K562 (cell line): ENCODE data around the gene NR5A1.

Experiments
- ARID2 ChIP-seq: fragments of 450-650 bp; IDR thresholded peaks from 2 replicates; pipeline ENCODE4 v1.6.1; 2017; ENCODE audit warnings: antibody characterized with exemption, mild to moderate bottlenecking
- CBFA2T3 ChIP-seq: fragments of 450-650 bp; IDR thresholded peaks from 2 replicates; pipeline ENCODE4 v1.6.1; 2017
- CBX2 ChIP-seq: fragments of 200-600 bp; sonication (generic); IDR thresholded peaks from one replicate; pipeline ENCODE4 v1.6.1; 2012; ENCODE audit warnings: mild to moderate bottlenecking, low read length, inconsistent platforms; ENCODE audit not compliant: insufficient read depth, poor library complexity, severe bottlenecking
- EZH2 ChIP-seq: IDR thresholded peaks from 2 replicates; pipeline ENCODE4 v1.6.1; 2012; ENCODE audit warnings: low read depth, mild to moderate bottlenecking, inconsistent platforms, low read length, borderline replicate concordance
- MXI1 ChIP-seq: IDR thresholded peaks from 2 replicates; pipeline ENCODE4 v1.6.1; 2011; ENCODE audit warnings: low read depth, mild to moderate bottlenecking, improper control_type of control experiment, low read length
- POLR2A ChIP-seq: fragments of 450-650 bp; conservative IDR thresholded peaks from 2 replicates; pipeline ENCODE4 v1.6.1; 2016
- TBP ChIP-seq: optimal IDR thresholded peaks from 2 replicates; pipeline ENCODE3; 2011; ENCODE audit warnings: low read depth, low read length, improper control_type of control experiment
- TF ChIP-seq, protein P1 (sequence below): fragments of 250-450 bp; sonication (Bioruptor Pico); IDR thresholded peaks from 2 replicates; pipeline ENCODE4 v1.5.0; 2020; ENCODE audit warnings: mild to moderate bottlenecking, borderline replicate concordance
- TF ChIP-seq, protein P2 (sequence below): fragments of 250-450 bp; sonication (Bioruptor Pico); IDR thresholded peaks from 2 replicates; pipeline ENCODE4 v1.5.1; 2021; ENCODE audit warnings: mild to moderate bottlenecking

DNA sequence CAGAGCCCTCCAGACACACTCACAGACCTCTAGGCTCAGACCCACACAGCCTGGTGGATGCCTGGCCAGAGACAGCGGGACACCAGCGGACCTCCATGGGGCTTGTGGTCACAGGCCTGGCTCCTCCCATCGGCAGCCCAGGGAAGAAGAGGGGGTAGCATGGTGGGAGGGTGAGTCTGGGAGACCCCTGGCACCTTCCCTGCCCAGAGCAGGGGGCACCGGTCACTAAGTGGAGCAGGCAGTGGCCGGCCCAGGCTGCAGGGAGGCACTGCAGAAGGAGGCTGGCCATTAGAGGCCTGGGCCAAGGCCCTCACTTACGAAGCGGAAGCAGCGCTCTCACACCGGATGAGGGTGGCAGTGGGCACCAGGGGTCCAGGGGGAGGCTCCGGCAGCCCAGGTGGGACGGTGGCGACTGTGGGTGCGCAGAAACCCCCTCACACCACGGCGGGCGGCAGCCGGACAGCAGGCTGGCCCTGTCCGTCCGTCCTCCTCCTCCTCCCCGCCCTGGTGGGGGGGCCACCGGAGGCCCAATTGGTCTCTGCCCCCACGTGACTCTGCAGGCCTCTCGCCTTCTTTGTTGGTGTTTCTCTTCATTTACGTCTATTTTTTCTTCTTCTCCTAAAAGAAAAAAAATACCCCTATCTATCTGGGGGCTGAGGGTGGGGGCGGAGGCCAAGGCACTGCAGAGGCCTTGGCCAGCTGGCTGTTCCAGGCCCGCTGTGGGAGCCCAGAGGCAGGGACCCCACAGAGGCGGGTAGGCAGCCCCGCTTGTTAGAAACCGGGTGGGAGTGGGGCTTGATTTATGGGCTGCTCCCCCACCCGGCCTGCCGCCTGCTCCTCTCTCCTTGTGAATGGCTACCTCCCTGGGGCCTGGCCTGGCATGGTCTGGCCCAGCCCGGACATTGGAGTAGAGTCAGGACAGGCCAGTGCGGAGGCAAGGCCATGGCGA, at the start of gene NR5A1:
- TF ChIP-seq, protein P1, sequence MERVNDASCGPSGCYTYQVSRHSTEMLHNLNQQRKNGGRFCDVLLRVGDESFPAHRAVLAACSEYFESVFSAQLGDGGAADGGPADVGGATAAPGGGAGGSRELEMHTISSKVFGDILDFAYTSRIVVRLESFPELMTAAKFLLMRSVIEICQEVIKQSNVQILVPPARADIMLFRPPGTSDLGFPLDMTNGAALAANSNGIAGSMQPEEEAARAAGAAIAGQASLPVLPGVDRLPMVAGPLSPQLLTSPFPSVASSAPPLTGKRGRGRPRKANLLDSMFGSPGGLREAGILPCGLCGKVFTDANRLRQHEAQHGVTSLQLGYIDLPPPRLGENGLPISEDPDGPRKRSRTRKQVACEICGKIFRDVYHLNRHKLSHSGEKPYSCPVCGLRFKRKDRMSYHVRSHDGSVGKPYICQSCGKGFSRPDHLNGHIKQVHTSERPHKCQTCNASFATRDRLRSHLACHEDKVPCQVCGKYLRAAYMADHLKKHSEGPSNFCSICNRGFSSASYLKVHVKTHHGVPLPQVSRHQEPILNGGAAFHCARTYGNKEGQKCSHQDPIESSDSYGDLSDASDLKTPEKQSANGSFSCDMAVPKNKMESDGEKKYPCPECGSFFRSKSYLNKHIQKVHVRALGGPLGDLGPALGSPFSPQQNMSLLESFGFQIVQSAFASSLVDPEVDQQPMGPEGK, result no peak
- TF ChIP-seq CBX2 (no peak), ARID2 (no peak), POLR2A (no peak), MXI1 (no peak), CBFA2T3 (no peak), TBP (no peak), EZH2 (no peak)
- TF ChIP-seq, protein P2, sequence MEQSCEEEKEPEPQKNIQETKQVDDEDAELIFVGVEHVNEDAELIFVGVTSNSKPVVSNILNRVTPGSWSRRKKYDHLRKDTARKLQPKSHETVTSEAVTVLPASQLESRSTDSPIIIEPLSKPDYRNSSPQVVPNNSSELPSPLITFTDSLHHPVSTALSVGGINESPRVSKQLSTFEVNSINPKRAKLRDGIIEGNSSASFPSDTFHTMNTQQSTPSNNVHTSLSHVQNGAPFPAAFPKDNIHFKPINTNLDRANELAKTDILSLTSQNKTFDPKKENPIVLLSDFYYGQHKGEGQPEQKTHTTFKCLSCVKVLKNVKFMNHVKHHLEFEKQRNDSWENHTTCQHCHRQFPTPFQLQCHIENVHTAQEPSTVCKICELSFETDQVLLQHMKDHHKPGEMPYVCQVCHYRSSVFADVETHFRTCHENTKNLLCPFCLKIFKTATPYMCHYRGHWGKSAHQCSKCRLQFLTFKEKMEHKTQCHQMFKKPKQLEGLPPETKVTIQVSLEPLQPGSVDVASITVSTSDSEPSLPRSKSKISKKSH, result no peak
